BJ (cell line): ENCODE measurements around the gene SORCS3. TPM values are rescaled to one million over a fixed set of nuclear protein-coding genes. Genes with fewer than 3 reads are reported as not detected.

Experiments used
- CTCF ChIA-PET: fragments of 350-600 bp; formaldehyde crosslinking; extraction: SDS; loops from one replicate; lab custom pipeline; 2021; ENCODE audit warnings: antibody characterized with exemption, inconsistent platforms; lab: Yijun Ruan, JAX
- POLR2A ChIA-PET: fragments of 300-600 bp; sonication (Branson Sonifier 250); formaldehyde crosslinking; extraction: SDS; loops from one replicate; lab custom pipeline; 2021; ENCODE audit warnings: antibody characterized with exemption; lab: Charles Lee
- DNase-seq: peaks from one replicate; pipeline ENCODE4 v3.0.0-alpha.2; 2011; ENCODE audit warnings: low read depth
- H3K27me3 ChIP-seq: 2 replicates; pipeline ENCODE4 v1.6.0; 2011; ENCODE audit warnings: low read length; ENCODE audit not compliant: control insufficient read depth, insufficient read depth
- H3K36me3 ChIP-seq: 2 replicates; pipeline ENCODE4 v1.5.1; 2011; ENCODE audit warnings: low read length; ENCODE audit not compliant: control insufficient read depth, insufficient read depth
- H3K4me3 ChIP-seq: 2 replicates; pipeline ENCODE4 v1.5.1; 2011; ENCODE audit warnings: low read depth, mild to moderate bottlenecking, control low read depth, low read length
- polyA plus RNA-seq: library from polyadenylated mRNA; depleted of rRNA; stranded (reverse); fragments of >200 nt; gene quantifications from 2 replicates; pipeline ENCODE4 v1.2.3, GENCODE V29; 2011
- TF ChIP-seq, protein P1 (sequence below): IDR thresholded peaks from 2 replicates; pipeline ENCODE4 v1.5.1; 2011; ENCODE audit warnings: low read depth, mild to moderate bottlenecking, control low read depth, inconsistent platforms, low read length, moderate library complexity; ENCODE audit not compliant: insufficient read depth

SORCS3 gene
- polyA plus RNA-seq, 1 experiment: not detected

DNA sequence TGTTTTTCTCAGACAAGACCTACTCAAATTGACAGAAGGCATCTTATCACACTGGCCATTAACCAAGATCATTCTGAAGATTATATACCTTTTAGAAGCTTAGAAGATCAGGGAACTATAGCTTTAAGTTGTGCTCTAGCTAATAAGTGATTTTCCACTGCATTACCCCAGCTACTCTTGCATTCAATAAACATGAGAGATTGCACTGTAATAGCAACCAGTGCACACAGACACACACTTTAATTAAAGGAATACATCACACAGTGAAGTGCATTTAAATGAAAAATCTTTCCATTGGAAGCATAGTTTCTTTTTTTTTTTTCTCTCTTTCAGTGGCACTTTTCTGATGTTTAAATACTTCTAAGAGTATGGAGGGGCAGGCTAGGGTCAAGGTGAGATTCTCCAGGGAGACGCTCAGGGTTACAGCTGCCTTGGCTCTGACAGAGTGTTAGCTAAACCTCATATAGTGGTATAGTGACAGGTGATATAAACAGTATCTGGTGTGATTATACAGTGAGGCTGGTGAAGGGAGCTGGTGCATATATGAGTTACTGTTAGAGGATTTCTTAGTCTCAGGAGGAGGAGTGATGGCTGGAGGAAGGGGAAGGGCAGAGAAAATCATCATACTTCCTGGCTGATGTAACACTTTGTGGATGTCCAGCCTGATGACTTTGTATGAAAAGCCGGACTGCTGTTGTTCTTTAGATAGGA lies 369.5 kb downstream of the SORCS3 start:
- ChIA-PET CTCF (no interaction called here), POLR2A (no interaction called here)
- no peaks in the 10 kb centered on the region for H3K27me3 ChIP-seq
- no peak for DNase-seq
- no peaks in the 10 kb centered on the region for H3K36me3 ChIP-seq
- H3K4me3 ChIP-seq: no peak overlapping the region
- TF ChIP-seq, protein P1, sequence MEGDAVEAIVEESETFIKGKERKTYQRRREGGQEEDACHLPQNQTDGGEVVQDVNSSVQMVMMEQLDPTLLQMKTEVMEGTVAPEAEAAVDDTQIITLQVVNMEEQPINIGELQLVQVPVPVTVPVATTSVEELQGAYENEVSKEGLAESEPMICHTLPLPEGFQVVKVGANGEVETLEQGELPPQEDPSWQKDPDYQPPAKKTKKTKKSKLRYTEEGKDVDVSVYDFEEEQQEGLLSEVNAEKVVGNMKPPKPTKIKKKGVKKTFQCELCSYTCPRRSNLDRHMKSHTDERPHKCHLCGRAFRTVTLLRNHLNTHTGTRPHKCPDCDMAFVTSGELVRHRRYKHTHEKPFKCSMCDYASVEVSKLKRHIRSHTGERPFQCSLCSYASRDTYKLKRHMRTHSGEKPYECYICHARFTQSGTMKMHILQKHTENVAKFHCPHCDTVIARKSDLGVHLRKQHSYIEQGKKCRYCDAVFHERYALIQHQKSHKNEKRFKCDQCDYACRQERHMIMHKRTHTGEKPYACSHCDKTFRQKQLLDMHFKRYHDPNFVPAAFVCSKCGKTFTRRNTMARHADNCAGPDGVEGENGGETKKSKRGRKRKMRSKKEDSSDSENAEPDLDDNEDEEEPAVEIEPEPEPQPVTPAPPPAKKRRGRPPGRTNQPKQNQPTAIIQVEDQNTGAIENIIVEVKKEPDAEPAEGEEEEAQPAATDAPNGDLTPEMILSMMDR: no peak

DNA sequence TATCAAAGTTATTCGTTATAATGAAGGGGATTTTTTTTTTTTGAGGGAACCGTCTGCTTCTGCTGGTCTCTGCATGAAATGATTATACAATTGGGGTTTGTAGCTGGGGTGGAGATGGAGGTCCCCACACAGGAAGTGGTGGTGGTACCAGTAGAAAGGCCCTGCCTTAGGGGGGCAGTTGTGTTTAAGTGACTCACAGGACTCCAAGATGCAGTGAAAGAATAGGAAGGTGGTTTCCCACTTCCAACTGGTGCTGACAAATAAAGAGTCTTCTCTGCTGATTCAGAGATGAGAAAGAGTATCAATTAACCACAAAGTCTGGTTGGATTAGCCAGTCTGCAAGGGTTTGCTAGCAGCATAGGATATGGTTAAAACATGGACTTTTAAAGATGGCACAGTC lies 376.0 kb downstream of the SORCS3 start:
- Histone ChIP-seq H3K36me3 (no peaks in the 10 kb centered on the region), H3K27me3 (no peaks in the 10 kb centered on the region), H3K4me3 (no peak overlapping the region)
- POLR2A ChIA-PET: no interaction called here
- no peak for DNase-seq
- CTCF ChIA-PET: no interaction called here
- TF ChIP-seq, protein P1: no peak

DNA sequence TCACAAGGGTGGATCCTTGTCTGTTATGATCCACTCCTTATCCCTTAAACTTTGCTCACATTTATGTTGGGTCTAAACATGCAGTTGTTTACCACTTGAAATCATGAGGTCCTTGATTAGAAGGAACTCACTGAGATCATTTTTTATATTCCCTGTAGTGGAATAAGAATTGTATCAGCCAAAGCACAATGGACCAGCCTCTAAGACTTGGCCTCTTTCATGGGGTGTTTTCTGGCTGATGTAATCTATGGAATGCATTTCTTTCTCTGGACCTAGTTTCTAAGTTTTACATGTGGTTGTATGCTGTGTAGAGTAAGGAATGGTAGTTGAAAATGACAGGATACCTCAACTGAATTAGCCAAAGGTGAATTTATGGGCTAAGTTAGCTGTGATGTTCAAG lies 376.6 kb downstream of the SORCS3 start:
- H3K36me3 ChIP-seq: no peaks in the 10 kb centered on the region
- TF ChIP-seq, protein P1: no peak
- DNase-seq: no peak
- H3K4me3 ChIP-seq: no peak overlapping the region
- CTCF ChIA-PET: no interaction called here
- no peaks in the 10 kb centered on the region for H3K27me3 ChIP-seq
- POLR2A ChIA-PET: no interaction called here

- Histone ChIP-seq H3K27me3 (no peaks in the 10 kb centered on the region), H3K4me3 (no peak overlapping the region), H3K36me3 (no peaks in the 10 kb centered on the region)
- POLR2A ChIA-PET: no interaction called here
- DNase-seq: no peak
- TF ChIP-seq, protein P1: no peak
- CTCF ChIA-PET: no interaction called here
Measured at GRCh38 chr10:105023211-105024111, 382.4 kb downstream of the SORCS3 start.

DNA sequence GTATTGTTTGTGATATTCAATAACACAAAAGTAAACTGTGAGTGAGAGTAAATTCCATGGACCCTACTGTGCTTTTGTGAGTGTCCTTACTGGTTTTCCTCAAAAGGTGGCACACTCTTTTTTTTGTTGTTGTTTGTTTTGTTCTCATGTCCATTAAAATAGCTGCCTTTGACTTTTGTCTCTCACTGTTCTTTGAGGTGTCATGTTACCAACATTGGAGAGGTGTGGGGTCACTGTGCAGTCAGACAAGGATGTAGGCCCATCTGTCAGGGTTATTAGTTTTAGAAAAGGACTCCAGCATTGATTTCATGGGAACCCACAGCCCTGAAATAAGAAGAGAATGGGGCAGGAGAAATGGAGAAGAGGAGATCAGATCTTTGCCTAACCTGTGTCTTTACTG lies 383.1 kb downstream of the SORCS3 start:
- Histone ChIP-seq H3K36me3 (no peaks in the 10 kb centered on the region), H3K4me3 (no peak overlapping the region), H3K27me3 (no peaks in the 10 kb centered on the region)
- ChIA-PET POLR2A (no interaction called here), CTCF (no interaction called here)
- no peak for DNase-seq
- TF ChIP-seq, protein P1: no peak
